Activated effector memory CD4-positive, alpha-beta T cell treated with Interleukin-2 at 50 U/mL for 16 hours (primary cell): ENCODE data around the gene MAFG.
"Not testable (repeated sequence)": the region's sequence is repeated elsewhere in the genome, so short reads cannot be mapped to it uniquely, and the experiment has no call there.

Experiments used
- DNase-seq: peaks from one replicate; pipeline ENCODE4 v3.0.0-alpha.2; 2020

The MAFG gene

DNA sequence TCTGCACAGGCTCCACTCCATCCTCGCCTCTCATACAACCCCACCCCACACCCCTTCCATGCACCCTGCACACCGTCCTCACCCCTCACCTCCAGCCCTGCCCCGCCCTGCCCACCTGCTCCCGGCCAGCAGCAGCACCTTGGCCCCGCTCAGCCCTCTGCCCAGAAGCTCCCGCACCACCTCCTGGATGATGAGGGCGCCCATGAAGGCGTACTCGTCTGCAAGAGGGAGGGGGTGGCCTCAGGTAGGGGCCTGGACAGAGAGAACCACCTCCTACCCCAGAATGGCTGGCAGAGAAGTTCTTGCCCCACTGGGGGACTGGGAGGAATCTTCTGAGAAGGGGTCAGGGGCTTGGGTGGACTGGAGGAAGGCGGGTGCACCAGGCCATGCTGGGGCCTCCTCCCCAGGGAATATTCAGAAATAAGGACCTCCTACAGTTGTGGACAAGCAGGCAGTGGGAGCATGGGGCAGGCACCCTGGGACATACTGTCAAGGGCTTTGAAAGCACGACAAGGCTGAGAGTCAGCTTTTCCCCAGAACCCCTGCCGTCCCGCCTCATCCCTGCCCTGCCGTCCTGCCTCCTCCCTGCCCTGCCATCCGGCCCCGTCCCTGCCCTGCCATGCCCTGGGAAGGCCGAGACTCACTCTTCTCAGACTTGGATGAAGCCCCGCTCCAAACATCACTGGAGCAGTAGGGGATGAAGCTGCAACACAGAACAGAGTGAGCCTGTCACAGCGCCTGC, 30.3 kb upstream of the MAFG start:
- DNase-seq, result no peak

DNA sequence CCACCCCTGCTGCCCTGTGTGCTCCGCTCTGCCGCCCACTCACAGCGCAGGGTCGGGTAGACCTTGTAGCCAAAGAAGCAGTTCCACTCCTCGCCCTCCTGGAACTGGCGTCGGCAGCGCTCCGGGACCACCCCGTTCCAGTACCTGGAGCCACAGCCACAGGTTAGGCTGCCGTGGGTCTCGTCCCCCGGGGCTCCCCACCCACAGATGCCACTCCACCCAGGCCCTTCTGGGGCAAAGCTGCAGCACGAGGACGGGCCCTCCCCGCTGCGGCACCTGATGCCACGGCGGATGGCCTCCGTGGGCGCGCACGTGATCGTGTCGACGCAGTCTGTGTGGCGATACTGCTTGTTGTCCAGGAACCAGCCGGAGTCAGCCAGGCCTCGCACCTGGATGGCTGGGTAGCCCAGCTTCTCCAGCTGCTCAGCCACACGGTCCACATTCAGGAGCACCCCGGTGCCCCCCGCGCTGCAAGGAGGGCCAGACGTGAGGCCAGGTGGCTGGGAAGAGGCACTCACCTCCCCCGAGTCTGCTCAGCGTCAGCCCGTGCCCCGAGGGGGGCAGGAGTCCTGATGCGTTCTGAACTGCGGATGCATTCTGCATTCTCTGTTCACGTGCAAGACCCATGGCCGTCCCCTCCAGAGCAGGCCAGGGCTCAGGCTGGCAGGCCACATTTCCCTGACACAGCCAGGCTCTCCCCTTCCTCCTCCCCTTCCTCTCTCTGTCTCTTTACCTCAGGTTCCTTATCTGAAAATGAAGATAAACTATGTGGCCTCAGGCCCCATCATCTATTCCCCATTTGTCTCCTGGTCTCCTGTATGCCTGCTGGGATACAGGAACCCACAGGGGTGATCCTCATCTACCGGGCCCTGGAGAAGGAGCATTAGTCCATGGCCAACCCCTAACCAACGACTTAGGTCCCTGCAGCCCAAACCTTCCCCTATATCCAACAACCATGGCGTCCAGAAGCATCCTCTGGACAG, 29.4 kb upstream of the MAFG start:
- no peak for DNase-seq

GRCh38 chr17:81955756-81956544, 28.4 kb upstream of the MAFG start:
- no peak for DNase-seq

DNA sequence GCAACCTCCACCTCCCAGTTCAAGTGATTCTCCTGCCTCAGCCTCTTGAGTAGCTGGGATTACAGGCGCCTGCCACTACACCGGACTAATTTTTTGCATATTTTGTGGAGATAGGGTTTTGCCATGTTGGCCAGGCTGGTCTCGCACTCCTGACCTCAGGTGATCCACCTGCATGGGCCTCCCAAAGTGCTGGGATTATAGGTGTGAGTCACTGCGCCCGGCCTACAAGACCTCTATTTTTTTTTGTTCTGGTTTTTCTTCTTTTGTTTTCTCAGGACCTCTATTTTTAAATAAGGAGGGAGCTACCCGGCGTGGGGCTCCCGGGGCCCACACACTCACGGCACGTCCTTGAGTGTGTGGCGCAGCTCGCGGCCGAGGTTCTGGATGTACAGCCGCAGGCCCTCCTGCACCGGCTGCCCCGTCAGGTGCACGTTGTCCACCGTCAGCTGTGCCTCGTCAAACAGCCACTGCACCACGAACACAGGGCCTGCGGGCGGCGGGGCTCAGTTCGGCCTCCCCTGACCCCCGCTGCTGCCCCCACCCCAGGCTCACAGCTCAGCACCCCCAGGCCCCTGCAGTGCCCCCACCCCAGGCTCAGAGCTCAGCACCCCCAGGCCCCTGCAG, 27.6 kb upstream of the MAFG start:
- no peak for DNase-seq

GRCh38 chr17:81954131-81955057, 26.9 kb upstream of the MAFG start:
- DNase-seq, result no peak

- not testable (repeated sequence) for DNase-seq
These were observed 25.9 kb upstream of the MAFG start for GRCh38 chr17:81953443-81953842.

DNA sequence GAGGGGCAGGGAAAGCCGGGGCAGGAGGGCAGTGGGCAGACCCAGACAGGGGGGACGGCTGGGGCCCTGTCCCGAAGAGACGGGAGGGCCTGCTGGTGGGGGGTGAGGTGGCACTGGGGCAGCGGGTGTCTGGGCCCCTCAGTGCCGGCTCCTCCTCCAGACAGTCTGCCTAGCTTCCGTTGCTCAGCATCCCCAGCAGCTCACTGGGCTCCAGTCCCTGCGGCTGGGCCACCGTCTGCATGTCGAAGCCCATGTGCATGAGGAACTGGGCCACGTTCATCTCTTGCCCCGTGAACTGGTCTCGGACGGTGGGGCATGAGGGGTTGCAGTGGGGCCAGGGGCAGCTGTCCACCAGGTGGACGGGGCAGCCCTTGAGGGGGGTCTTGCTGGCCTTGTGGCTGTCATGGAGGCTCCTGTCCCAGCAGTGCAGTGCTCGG, 25.3 kb upstream of the MAFG start:
- no peak for DNase-seq

- no peak for DNase-seq
These were observed 24.5 kb upstream of the MAFG start for GRCh38 chr17:81951785-81952684.

DNA sequence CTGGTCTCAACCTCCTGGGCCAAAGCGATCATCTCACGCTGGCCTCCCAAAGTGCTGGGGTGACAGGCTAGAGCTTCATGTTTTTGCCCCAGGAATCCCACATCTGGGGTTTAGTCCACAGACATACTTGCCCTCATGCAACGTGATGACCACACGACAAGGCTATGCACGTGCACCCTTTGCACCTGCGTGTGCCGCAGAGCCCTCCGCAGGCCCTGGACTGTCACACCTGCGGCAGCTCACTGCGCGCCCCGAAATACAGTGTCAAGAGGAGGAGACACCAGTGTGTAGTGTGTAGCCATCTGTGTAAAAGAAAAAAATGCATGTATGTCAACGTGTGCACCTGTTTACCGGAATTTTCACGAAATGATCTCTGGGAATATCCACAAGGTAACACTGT, 23.0 kb upstream of the MAFG start:
- no peak for DNase-seq

DNA sequence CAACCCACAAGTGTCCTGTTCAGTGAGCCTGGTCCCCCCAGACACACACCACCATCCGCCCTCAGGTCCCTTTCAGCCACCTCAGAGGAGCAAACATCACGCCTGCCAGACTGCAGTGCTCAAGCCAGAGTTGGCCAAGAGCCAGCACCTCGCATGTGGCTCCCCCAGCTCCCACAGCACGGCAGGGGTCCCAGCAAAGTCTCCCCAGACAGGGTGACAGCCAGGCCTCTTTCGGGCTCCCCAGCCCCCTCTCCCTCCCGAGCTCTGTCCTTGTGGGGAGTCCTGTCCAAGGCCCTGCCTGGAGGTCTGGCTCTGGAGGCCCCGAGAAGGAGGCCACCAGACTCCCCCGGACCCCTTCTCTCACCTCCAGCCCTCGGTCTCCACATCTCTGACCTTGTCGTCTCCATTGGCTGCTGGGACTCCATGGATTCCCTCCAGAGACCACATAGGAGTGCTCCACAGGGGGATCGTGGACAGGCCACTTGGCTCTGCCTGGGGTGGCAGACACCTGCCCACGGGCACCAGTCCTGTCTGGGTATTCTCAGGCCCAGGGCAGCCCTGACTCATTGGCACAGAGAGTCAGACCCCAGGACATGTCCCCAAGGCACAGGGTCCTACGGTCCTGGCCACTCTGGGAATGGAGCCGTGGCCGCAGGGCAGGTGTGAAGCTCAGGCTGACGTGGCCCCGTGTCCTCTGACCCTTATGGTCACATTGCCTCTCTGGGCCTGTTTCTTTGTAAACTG, 21.3 kb upstream of the MAFG start:
- no peak for DNase-seq

GRCh38 chr17:81947189-81947588, 19.7 kb upstream of the MAFG start, which contains the start of gene MYADML2:
TSS of gene MYADML2 (minus strand) at chr17:81947233. CDS start at chr17:81941741, 5,492 bp downstream.
- no peak for DNase-seq

- DNase-seq, result no peak
These were observed 17.3 kb upstream of the MAFG start for GRCh38 chr17:81944858-81945257.

DNA sequence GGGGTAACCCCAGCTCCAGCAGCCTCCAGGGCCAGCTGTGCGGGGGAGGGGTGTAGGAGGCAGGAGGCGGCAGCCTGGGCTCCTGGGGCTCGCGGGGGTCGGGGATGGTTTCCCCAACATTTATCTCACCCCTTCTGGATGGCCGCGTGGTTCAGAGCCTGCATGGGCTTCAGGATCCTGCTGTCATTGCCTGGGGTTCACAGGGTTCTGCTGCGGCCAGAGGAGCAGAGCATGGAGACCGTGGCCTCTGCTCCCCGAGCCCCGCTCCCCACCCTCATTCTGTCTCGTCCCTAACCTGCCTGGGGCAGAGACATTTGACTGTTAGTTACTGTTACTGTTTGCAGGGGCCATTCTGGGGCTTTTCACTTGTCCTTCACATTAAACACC, 14.6 kb upstream of the MAFG start:
- no peak for DNase-seq

GRCh38 chr17:81941484-81942166, 14.1 kb upstream of the MAFG start:
- no peak for DNase-seq

- DNase-seq, result no peak
These were observed 13.3 kb upstream of the MAFG start for GRCh38 chr17:81940538-81941483.

GRCh38 chr17:81939881-81940385, 12.4 kb upstream of the MAFG start:
- no peak for DNase-seq

GRCh38 chr17:81939218-81939617, 11.7 kb upstream of the MAFG start:
- DNase-seq, result no peak

DNA sequence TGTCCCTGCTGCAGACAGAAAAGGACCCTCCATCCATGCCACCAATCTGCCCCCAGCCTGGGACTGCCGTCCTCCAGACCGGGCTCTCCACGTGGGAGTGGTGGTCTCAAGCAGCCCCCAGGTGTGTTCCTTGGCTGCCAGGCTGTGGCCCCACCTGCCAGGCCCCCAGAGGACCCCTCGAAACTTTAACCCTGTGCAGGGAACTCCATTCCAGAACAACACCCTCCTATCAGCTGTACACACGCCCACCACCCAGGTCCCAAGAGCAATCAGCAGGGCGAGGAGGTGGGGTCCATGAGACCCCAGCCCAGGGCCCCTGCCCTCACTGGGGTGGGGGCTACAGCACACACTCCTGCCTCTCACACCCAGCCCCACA, 8.2 kb upstream of the MAFG start:
- DNase-seq, result no peak
